Endodermal cell (in vitro differentiated cells): Measurements from ENCODE around the gene RASSF7. TPM values are rescaled to one million over a fixed set of nuclear protein-coding genes. Genes with fewer than 3 reads are reported as not detected.

ENCODE experiments used
- DNase-seq: peaks from one replicate; pipeline ENCODE4 v3.0.0-alpha.2; 2017
- H3K27ac ChIP-seq: 2 replicates; pipeline ENCODE4 v1.5.1; 2013; ENCODE audit warnings: mild to moderate bottlenecking, low read depth, low read length, moderate library complexity
- H3K27me3 ChIP-seq: 2 replicates; pipeline ENCODE4 v1.6.1; 2013; ENCODE audit warnings: mild to moderate bottlenecking, low read length, moderate library complexity; ENCODE audit not compliant: insufficient read depth, control insufficient read depth, poor library complexity, severe bottlenecking
- H3K36me3 ChIP-seq: 2 replicates; pipeline ENCODE4 v1.7.0; 2013; ENCODE audit warnings: mild to moderate bottlenecking, low read length, moderate library complexity; ENCODE audit not compliant: control insufficient read depth, insufficient read depth
- H3K4me1 ChIP-seq: one replicate; pipeline ENCODE4 v1.7.0; 2013; ENCODE audit warnings: low read length; ENCODE audit not compliant: control insufficient read depth, insufficient read depth
- H3K4me3 ChIP-seq: 2 replicates; pipeline ENCODE4 v1.5.1; 2013; ENCODE audit warnings: mild to moderate bottlenecking, low read length, moderate library complexity
- H3K9ac ChIP-seq: 2 replicates; pipeline ENCODE4 v1.6.1; 2013; ENCODE audit warnings: mild to moderate bottlenecking, low read length, moderate library complexity; ENCODE audit not compliant: poor library complexity, severe bottlenecking; ENCODE audit errors: extremely low read depth
- H3K9me3 ChIP-seq: 2 replicates; pipeline ENCODE4 v1.6.1; 2013; ENCODE audit warnings: mild to moderate bottlenecking, low read length, moderate library complexity; ENCODE audit not compliant: control insufficient read depth
- H3K27ac Mint-ChIP-seq: 2 replicates; pipeline ENCODE4 v1.8.0; 2020; ENCODE audit warnings: mixed read lengths
- H3K27me3 Mint-ChIP-seq: 2 replicates; pipeline ENCODE4 v1.8.0; 2021; ENCODE audit warnings: mild to moderate bottlenecking, mixed read lengths; ENCODE audit not compliant: insufficient read depth
- H3K36me3 Mint-ChIP-seq: 2 replicates; pipeline ENCODE4 v1.8.0; 2020; ENCODE audit warnings: low read depth, mixed read lengths
- H3K4me1 Mint-ChIP-seq: 2 replicates; pipeline ENCODE4 v1.8.0; 2020; ENCODE audit warnings: mixed read lengths
- H3K4me3 Mint-ChIP-seq: 2 replicates; pipeline ENCODE4 v1.8.0; 2020; ENCODE audit warnings: mild to moderate bottlenecking, moderate library complexity, mixed read lengths
- H3K9me3 Mint-ChIP-seq: 2 replicates; pipeline ENCODE4 v1.8.0; 2020; ENCODE audit warnings: mild to moderate bottlenecking, mixed read lengths
- WGBS, 2 experiments: methylation state at CpG; one replicate each; pipeline versions ENCODE4 v1.1.5 to v1.1.7; 2013; ENCODE audit warnings: missing lambda C conversion rate in 2 of 2, mixed read lengths in 1 of 2; ENCODE audit not compliant: insufficient coverage in 1 of 2, insufficient read length in 1 of 2; 5-methylcytosine and 5-hydroxymethylcytosine counted together
- total RNA-seq, 2 donors: library from RNA; stranded (reverse); fragmentation: NEBNext Ultra II Directional in 1 of 2; extraction: Animal tissue kit (Norgen Biotek cat#: 25700) in 1 of 2; gene quantifications; 2 replicates in 1 of 2; 3 replicates in 1 of 2; pipeline ENCODE4 v1.2.1, GENCODE V29; 2021
- TF ChIP-seq, protein P1 (sequence below): fragments of 200-600 bp; sonication (generic); conservative IDR thresholded peaks from 2 replicates; pipeline ENCODE4 v1.5.0; 2021; ENCODE audit warnings: antibody characterized with exemption, mild to moderate bottlenecking

RASSF7 gene
- total RNA-seq, 2 donors from 2014 or later, result 34.2 to 36.3 TPM

- Mint-ChIP-seq H3K9me3 (no peaks in the 10 kb centered on the region), H3K27me3 (no peaks in the 10 kb centered on the region), H3K36me3 (peaks cover 47% of the 10 kb centered on the region), H3K4me3 (no peak overlapping the region), H3K27ac (no peak overlapping the region), H3K4me1 (no peaks in the 10 kb centered on the region)
- H3K27ac ChIP-seq, result no peak overlapping the region
- TF ChIP-seq, protein P1, sequence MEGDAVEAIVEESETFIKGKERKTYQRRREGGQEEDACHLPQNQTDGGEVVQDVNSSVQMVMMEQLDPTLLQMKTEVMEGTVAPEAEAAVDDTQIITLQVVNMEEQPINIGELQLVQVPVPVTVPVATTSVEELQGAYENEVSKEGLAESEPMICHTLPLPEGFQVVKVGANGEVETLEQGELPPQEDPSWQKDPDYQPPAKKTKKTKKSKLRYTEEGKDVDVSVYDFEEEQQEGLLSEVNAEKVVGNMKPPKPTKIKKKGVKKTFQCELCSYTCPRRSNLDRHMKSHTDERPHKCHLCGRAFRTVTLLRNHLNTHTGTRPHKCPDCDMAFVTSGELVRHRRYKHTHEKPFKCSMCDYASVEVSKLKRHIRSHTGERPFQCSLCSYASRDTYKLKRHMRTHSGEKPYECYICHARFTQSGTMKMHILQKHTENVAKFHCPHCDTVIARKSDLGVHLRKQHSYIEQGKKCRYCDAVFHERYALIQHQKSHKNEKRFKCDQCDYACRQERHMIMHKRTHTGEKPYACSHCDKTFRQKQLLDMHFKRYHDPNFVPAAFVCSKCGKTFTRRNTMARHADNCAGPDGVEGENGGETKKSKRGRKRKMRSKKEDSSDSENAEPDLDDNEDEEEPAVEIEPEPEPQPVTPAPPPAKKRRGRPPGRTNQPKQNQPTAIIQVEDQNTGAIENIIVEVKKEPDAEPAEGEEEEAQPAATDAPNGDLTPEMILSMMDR, result no peak
- H3K36me3 ChIP-seq, result peaks cover 67% of the 10 kb centered on the region
- 95 to 96% methylated on average over 25 to 28 of the region's 28 CpGs for WGBS, 2 experiments
- no peaks in the 10 kb centered on the region for H3K9me3 ChIP-seq
- DNase-seq, result no peak
- H3K9ac ChIP-seq, result no peak overlapping the region
- H3K4me1 ChIP-seq, result no peaks in the 10 kb centered on the region
- H3K4me3 ChIP-seq, result no peak overlapping the region
- H3K27me3 ChIP-seq, result no peaks in the 10 kb centered on the region
These were observed 48.1 kb downstream of the RASSF7 start for GRCh38 chr11:608791-609251.

- no peaks in the 10 kb centered on the region for H3K27me3 ChIP-seq
- no peaks in the 10 kb centered on the region for H3K9me3 ChIP-seq
- H3K4me3 Mint-ChIP-seq, result no peak overlapping the region
- H3K4me1 ChIP-seq, result no peaks in the 10 kb centered on the region
- H3K27ac ChIP-seq, result no peak overlapping the region
- no peak overlapping the region for H3K9ac ChIP-seq
- WGBS, 2 experiments, result 94 to 99% methylated on average over 15 to 28 of the region's 28 CpGs
- H3K27ac Mint-ChIP-seq, result no peak overlapping the region
- peaks cover 42% of the 10 kb centered on the region for H3K36me3 Mint-ChIP-seq
- H3K4me3 ChIP-seq, result no peak overlapping the region
- H3K27me3 Mint-ChIP-seq, result no peaks in the 10 kb centered on the region
- H3K9me3 Mint-ChIP-seq, result no peaks in the 10 kb centered on the region
- TF ChIP-seq, protein P1, result no peak
- DNase-seq, result no peak
- H3K36me3 ChIP-seq, result peaks cover 71% of the 10 kb centered on the region
- no peaks in the 10 kb centered on the region for H3K4me1 Mint-ChIP-seq
These were observed 48.6 kb downstream of the RASSF7 start for GRCh38 chr11:609341-609811.

GRCh38 chr11:610146-610801, 49.5 kb downstream of the RASSF7 start:
- Histone ChIP-seq H3K4me1 (no peaks in the 10 kb centered on the region), H3K36me3 (peaks cover 63% of the 10 kb centered on the region), H3K9ac (no peak overlapping the region), H3K4me3 (no peak overlapping the region), H3K27ac (no peak overlapping the region), H3K27me3 (no peaks in the 10 kb centered on the region), H3K9me3 (no peaks in the 10 kb centered on the region)
- no peaks in the 10 kb centered on the region for H3K4me1 Mint-ChIP-seq
- H3K27ac Mint-ChIP-seq, result no peak overlapping the region
- DNase-seq, result no peak
- H3K27me3 Mint-ChIP-seq, result no peaks in the 10 kb centered on the region
- no peak overlapping the region for H3K4me3 Mint-ChIP-seq
- H3K9me3 Mint-ChIP-seq, result no peaks in the 10 kb centered on the region
- peaks cover 33% of the 10 kb centered on the region for H3K36me3 Mint-ChIP-seq
- TF ChIP-seq, protein P1, result no peak
- whole genome bisulfite sequencing, 2 experiments, result 96 to 98% methylated on average over 14 to 18 of the region's 18 CpGs
